HCT116 (cell line): ENCODE data around the gene MPC1. TPM values are rescaled to one million over a fixed set of nuclear protein-coding genes. Genes with fewer than 3 reads are reported as not detected.

ENCODE experiments used
- ATAC-seq: fragments of 200-7000 bp; cut with Tn5 transposase; 2 replicates; pipeline ENCODE4 v1.9.1; 2020; ENCODE audit warnings: mild to moderate bottlenecking, moderate library complexity
- BruUV-seq: library from RNA; stranded (reverse); fragments of 400-500 nt; replicated peaks from 2 replicates; lab custom pipeline; 2021; lab: Mats Ljungman, UMichigan
- CTCF ChIA-PET: fragments of 300-600 bp; sonication (Branson Sonifier 250); formaldehyde crosslinking; loops from one replicate; lab custom pipeline; 2021; ENCODE audit warnings: antibody characterized with exemption; lab: Charles Lee
- POLR2A ChIA-PET: fragments of 300-600, 350-600 bp; sonication (Branson Sonifier 250); formaldehyde crosslinking; loops from one replicate; lab custom pipeline; 2021; ENCODE audit warnings: antibody characterized with exemption; lab: Charles Lee
- RAD21 ChIA-PET, 2 experiments: fragments of 300-600 bp; sonication (Branson Sonifier 250); formaldehyde crosslinking; loops; one replicate each; lab custom pipeline; 2023; ENCODE audit warnings: low total read pairs in 2 of 2; ENCODE audit not compliant: uncharacterized antibody in 2 of 2, unreplicated experiment in 2 of 2, low non-redundant PET in 1 of 2; lab: Charles Lee
- DNase-seq: peaks from one replicate; pipeline ENCODE4 v3.0.0-alpha.2; 2010; ENCODE audit warnings: low read depth, low spot score
- H2AFZ ChIP-seq: fragments of 200-600 bp; shearing (Covaris generic), sonication (generic); 2 replicates; pipeline ENCODE4 v1.6.1; 2017; ENCODE audit warnings: low read depth, mixed run types, mixed read lengths, antibody characterized with exemption, low read length; ENCODE audit not compliant: poor library complexity, severe bottlenecking
- H3K27ac ChIP-seq: 2 replicates; pipeline ENCODE4 v1.5.1; 2012; ENCODE audit warnings: low read depth, low read length
- H3K27me3 ChIP-seq: fragments of 200-600 bp; sonication (generic); 2 replicates; pipeline ENCODE4 v1.6.1; 2016; ENCODE audit warnings: mixed run types, low read length, mixed read lengths; ENCODE audit not compliant: insufficient read depth
- H3K36me3 ChIP-seq, 2 experiments: fragments of 200-500 bp in 1 of 2; fragments of 200-600 bp in 1 of 2; sonication (Bioruptor generic) in 1 of 2; sonication (generic) in 1 of 2; 2 replicates each; pipeline versions ENCODE4 v1.5.1 to v1.6.1; 2014 to 2016; ENCODE audit warnings: low read length in 2 of 2, inconsistent platforms in 1 of 2, mixed read lengths in 1 of 2, mixed run types in 1 of 2; ENCODE audit not compliant: insufficient read depth in 2 of 2, control insufficient read depth in 1 of 2
- H3K4me1 ChIP-seq, 2 experiments: fragments of 200-600 bp in 1 of 2; sonication (generic) in 1 of 2; 2 replicates each; pipeline versions ENCODE4 v1.5.1 to v1.6.1; 2012 to 2017; ENCODE audit warnings: low read length in 2 of 2, inconsistent platforms in 1 of 2, mild to moderate bottlenecking in 1 of 2, mixed read lengths in 1 of 2, mixed run types in 1 of 2, moderate library complexity in 1 of 2; ENCODE audit not compliant: insufficient read depth in 2 of 2, control insufficient read depth in 1 of 2
- H3K4me2 ChIP-seq: fragments of 200-600 bp; sonication (generic); 2 replicates; pipeline ENCODE4 v1.6.1; 2017; ENCODE audit warnings: mixed run types, low read length, mixed read lengths
- H3K4me3 ChIP-seq, 2 experiments: fragments of 200-600 bp in 1 of 2; sonication (generic) in 1 of 2; replicated peaks in 1 of 2; 2 replicates each; pipeline ENCODE4 v1.5.1; 2011 to 2016; ENCODE audit warnings: low read length in 2 of 2, control low read depth in 1 of 2, low read depth in 1 of 2, mild to moderate bottlenecking in 1 of 2, mixed read lengths in 1 of 2, mixed run types in 1 of 2
- H3K79me2 ChIP-seq: fragments of 200-600 bp; sonication (generic); 2 replicates; pipeline ENCODE4 v1.6.1; 2017; ENCODE audit warnings: mild to moderate bottlenecking, mixed run types, low read length, moderate library complexity, mixed read lengths; ENCODE audit not compliant: insufficient read depth
- H3K9ac ChIP-seq: fragments of 200-600 bp; sonication (generic); 2 replicates; pipeline ENCODE4 v1.6.1; 2016; ENCODE audit warnings: low read length, mixed read lengths
- H3K9me2 ChIP-seq: fragments of 200-600 bp; sonication (generic), shearing (Covaris generic); 2 replicates; pipeline ENCODE4 v1.6.1; 2017; ENCODE audit warnings: mixed run types, mild to moderate bottlenecking, moderate library complexity; ENCODE audit not compliant: insufficient read depth
- H3K9me3 ChIP-seq, 2 experiments: fragments of 200-500 bp in 1 of 2; fragments of 200-600 bp in 1 of 2; sonication (Bioruptor generic) in 1 of 2; sonication (generic) in 1 of 2; 2 replicates each; pipeline ENCODE4 v1.6.1; 2014 to 2017; ENCODE audit warnings: low read length in 2 of 2, mixed read lengths in 2 of 2, inconsistent platforms in 1 of 2, low read depth in 1 of 2, mild to moderate bottlenecking in 1 of 2, mixed run types in 1 of 2, moderate library complexity in 1 of 2; ENCODE audit not compliant: control insufficient read depth in 1 of 2, insufficient read depth in 1 of 2
- H4K20me1 ChIP-seq: fragments of 200-600 bp; sonication (generic), shearing (Covaris generic); 2 replicates; pipeline ENCODE4 v1.6.1; 2017; ENCODE audit warnings: mixed run types, mild to moderate bottlenecking, moderate library complexity; ENCODE audit not compliant: insufficient read depth
- CBX3 ChIP-seq: IDR thresholded peaks from 2 replicates; pipeline ENCODE4 v1.6.1; 2012; ENCODE audit warnings: low read depth
- CEBPB ChIP-seq: IDR thresholded peaks from 2 replicates; pipeline ENCODE4 v1.6.1; 2012; ENCODE audit warnings: low read depth
- EGR1 ChIP-seq: IDR thresholded peaks from 2 replicates; pipeline ENCODE4 v1.6.1; 2012; ENCODE audit warnings: low read depth
- ELF1 ChIP-seq: IDR thresholded peaks from 2 replicates; pipeline ENCODE4 v1.6.1; 2012; ENCODE audit warnings: low read depth, borderline replicate concordance
- EZH2 ChIP-seq: fragments of 200-600 bp; sonication (generic); IDR thresholded peaks from 2 replicates; pipeline ENCODE4 v1.6.1; 2017; ENCODE audit warnings: antibody characterized with exemption, mixed run types
- EZH2phosphoT487 ChIP-seq: fragments of 200-600 bp; IDR thresholded peaks from 2 replicates; pipeline ENCODE4 v1.6.1; 2018; ENCODE audit warnings: antibody characterized with exemption, borderline replicate concordance
- FOSL1 ChIP-seq: IDR thresholded peaks from 2 replicates; pipeline ENCODE4 v1.6.1; 2012; ENCODE audit warnings: low read depth
- JUND ChIP-seq: IDR thresholded peaks from 2 replicates; pipeline ENCODE4 v1.6.1; 2012
- POLR2AphosphoS5 ChIP-seq: IDR thresholded peaks from 2 replicates; pipeline ENCODE4 v1.6.1; 2011; ENCODE audit warnings: mild to moderate bottlenecking, low read depth, low read length, moderate library complexity
- SIN3A ChIP-seq: IDR thresholded peaks from 2 replicates; pipeline ENCODE4 v1.6.1; 2012; ENCODE audit warnings: low read depth
- SP1 ChIP-seq: IDR thresholded peaks from 2 replicates; pipeline ENCODE4 v1.6.1; 2012; ENCODE audit warnings: low read depth
- SRF ChIP-seq: IDR thresholded peaks from 2 replicates; pipeline ENCODE4 v1.6.1; 2012; ENCODE audit warnings: low read depth
- TCF7L2 ChIP-seq: IDR thresholded peaks from 2 replicates; pipeline ENCODE4 v1.7.0; 2011; ENCODE audit warnings: borderline replicate concordance, inconsistent platforms; ENCODE audit not compliant: insufficient read depth, insufficient read length; ENCODE audit errors: extremely low read depth
- ZFX ChIP-seq: fragments of 450-650 bp; IDR thresholded peaks from 2 replicates; pipeline ENCODE4 v1.6.1; 2017
- ZNF274 ChIP-seq: fragments of 200-500 bp; sonication (Bioruptor generic); IDR thresholded peaks from 2 replicates; pipeline ENCODE4 v1.6.1; 2014; ENCODE audit warnings: mild to moderate bottlenecking, low read depth, low read length, inconsistent platforms
- intact Hi-C: fragments of 100-400 bp; cut with micrococcal nuclease; formaldehyde crosslinking; loops from 2 replicates; pipeline ENCODE4 v1.10.0; 2022
- total RNA-seq: library from RNA; stranded (reverse); gene quantifications from one replicate; pipeline ENCODE4 v1.2.1, GENCODE V29; 2021; ENCODE audit not compliant: unreplicated experiment
- TF ChIP-seq, protein P1 (sequence below): IDR thresholded peaks from 2 replicates; pipeline ENCODE4 v1.6.1; 2012
- TF ChIP-seq, protein P2 (sequence below): IDR thresholded peaks from 2 replicates; pipeline ENCODE4 v1.6.1; 2011; ENCODE audit warnings: mild to moderate bottlenecking, low read length, moderate library complexity; ENCODE audit not compliant: insufficient replicate concordance; ENCODE audit errors: extremely low read depth
- TF ChIP-seq, protein P3 (sequence below): IDR thresholded peaks from 2 replicates; pipeline ENCODE4 v1.6.1; 2012

Gene MPC1
- total RNA-seq, 1 experiment from 2014 or later, result 15.9 TPM

DNA sequence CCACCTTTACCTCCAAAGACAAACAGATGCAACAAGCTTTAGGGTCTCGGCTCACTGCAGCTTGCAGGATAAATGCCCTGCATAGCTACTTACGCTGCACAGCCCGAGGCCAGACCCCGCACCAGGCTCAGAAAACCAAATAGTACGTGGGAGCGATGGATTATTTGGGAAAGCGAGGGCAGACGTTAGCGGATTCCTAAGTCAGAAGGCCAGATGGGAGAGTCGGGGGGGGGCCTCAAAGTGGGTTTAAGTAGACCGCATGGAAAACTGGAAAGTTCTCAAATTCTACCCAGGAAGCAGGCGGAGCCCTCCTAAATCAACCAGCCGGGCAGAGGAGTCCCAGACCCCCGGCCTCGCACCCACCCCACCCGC is 40.8 kb downstream of the MPC1 start:
- ATAC-seq, result 0 out of 2 replicates have a peak, but pooled peaks have one; percentile 1
- no peaks in the 10 kb centered on the region for H3K9me2 ChIP-seq
- CTCF ChIA-PET, result interaction anchor here (1.4 kb wide), 1 partner anchor 29 kb away, joined by 4 read pairs; no protein-coding TSS in a partner anchor

More for the DNA sequence above, 40.8 kb downstream of the MPC1 start:
- no peak for DNase-seq
- ChIA-PET RAD21 (no interaction called here), POLR2A (interaction anchor here (0.7 to 0.9 kb wide), 2 partner anchors 35 to 344 kb away, joined by 3 read pairs; no protein-coding TSS in a partner anchor)
- H3K27me3 ChIP-seq, result no peaks in the 10 kb centered on the region
- peak overlapping the region; percentile 98 to 100 for H3K4me3 ChIP-seq
- no peaks in the 10 kb centered on the region for H3K9me3 ChIP-seq
- H4K20me1 ChIP-seq, result peaks cover 3% of the 10 kb centered on the region; the same call in 1 of the 2 replicates
- H3K9ac ChIP-seq, result peak overlapping the region; percentile 96
- peaks cover 6 to 8% of the 10 kb centered on the region in 2 experiments; a peak in 3 of 4 replicates for H3K36me3 ChIP-seq
- peaks cover 54% of the 10 kb centered on the region for H3K79me2 ChIP-seq
- BruUV-seq, result TSS peak; percentile 75
- peaks cover 0 to 17% of the 10 kb centered on the region in 2 experiments; a peak in 3 of 4 replicates for H3K4me1 ChIP-seq
- intact Hi-C loops, result loop anchor here (1.0 kb wide), 1 partner anchor 41 kb away; no protein-coding TSS in a partner anchor
- H3K4me2 ChIP-seq, result peak overlapping the region; percentile 79
- no peak overlapping the region for H2AFZ ChIP-seq
- no peak for TF ChIP-seq JUND
- TF ChIP-seq, protein P1, sequence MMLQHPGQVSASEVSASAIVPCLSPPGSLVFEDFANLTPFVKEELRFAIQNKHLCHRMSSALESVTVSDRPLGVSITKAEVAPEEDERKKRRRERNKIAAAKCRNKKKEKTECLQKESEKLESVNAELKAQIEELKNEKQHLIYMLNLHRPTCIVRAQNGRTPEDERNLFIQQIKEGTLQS, result no peak
- TF ChIP-seq SP1, result no peak
- no peak for TF ChIP-seq EGR1
- TF ChIP-seq CBX3, result no peak
- no peak for TF ChIP-seq SRF
- no peak for TF ChIP-seq EZH2
- TF ChIP-seq CEBPB, result no peak
- TF ChIP-seq ZFX, result no peak
- no peak for TF ChIP-seq POLR2AphosphoS5
- TF ChIP-seq, protein P2, sequence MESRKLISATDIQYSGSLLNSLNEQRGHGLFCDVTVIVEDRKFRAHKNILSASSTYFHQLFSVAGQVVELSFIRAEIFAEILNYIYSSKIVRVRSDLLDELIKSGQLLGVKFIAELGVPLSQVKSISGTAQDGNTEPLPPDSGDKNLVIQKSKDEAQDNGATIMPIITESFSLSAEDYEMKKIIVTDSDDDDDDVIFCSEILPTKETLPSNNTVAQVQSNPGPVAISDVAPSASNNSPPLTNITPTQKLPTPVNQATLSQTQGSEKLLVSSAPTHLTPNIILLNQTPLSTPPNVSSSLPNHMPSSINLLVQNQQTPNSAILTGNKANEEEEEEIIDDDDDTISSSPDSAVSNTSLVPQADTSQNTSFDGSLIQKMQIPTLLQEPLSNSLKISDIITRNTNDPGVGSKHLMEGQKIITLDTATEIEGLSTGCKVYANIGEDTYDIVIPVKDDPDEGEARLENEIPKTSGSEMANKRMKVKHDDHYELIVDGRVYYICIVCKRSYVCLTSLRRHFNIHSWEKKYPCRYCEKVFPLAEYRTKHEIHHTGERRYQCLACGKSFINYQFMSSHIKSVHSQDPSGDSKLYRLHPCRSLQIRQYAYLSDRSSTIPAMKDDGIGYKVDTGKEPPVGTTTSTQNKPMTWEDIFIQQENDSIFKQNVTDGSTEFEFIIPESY, result no peak
- TF ChIP-seq, protein P3, sequence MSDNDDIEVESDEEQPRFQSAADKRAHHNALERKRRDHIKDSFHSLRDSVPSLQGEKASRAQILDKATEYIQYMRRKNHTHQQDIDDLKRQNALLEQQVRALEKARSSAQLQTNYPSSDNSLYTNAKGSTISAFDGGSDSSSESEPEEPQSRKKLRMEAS, result no peak
- no peak for TF ChIP-seq EZH2phosphoT487
- no peak for TF ChIP-seq SIN3A
- TF ChIP-seq ZNF274, result no peak
- TF ChIP-seq ELF1, result no peak
- TF ChIP-seq TCF7L2, result no peak
- TF ChIP-seq FOSL1, result no peak
- TF ChIP-seq, all 23 proteins: peak for 0
- peak overlapping the region; percentile 73 for H3K27ac ChIP-seq
